AG09309 (cell line): ENCODE measurements around the gene SPANXA2.
"Not testable (repeated sequence)": the region's sequence is repeated elsewhere in the genome, so short reads cannot be mapped to it uniquely, and the experiment has no call there.

ENCODE experiments used
- DNase-seq: peaks from one replicate; pipeline ENCODE4 v3.0.0-alpha.2; 2010; ENCODE audit warnings: low read depth
- H3K4me3 ChIP-seq: 2 replicates; pipeline ENCODE4 v1.5.1; 2011; ENCODE audit warnings: mild to moderate bottlenecking, low read depth, low read length, moderate library complexity; ENCODE audit not compliant: control insufficient read depth
- CTCF ChIP-seq: IDR thresholded peaks from 2 replicates; pipeline ENCODE4 v1.5.1; 2011; ENCODE audit warnings: mild to moderate bottlenecking, low read depth, low read length, inconsistent platforms; ENCODE audit not compliant: insufficient read depth, control insufficient read depth; ENCODE audit errors: missing control alignments

Gene SPANXA2, protein sequence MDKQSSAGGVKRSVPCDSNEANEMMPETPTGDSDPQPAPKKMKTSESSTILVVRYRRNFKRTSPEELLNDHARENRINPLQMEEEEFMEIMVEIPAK

GRCh38 chrX:141589408-141589807 lies at the start of gene SPANXA2:
TSS of gene SPANXA2 (plus strand) at chrX:141589708. CDS start at chrX:141589768, 60 bp downstream.
- not testable (repeated sequence) for H3K4me3 ChIP-seq, DNase-seq

DNA sequence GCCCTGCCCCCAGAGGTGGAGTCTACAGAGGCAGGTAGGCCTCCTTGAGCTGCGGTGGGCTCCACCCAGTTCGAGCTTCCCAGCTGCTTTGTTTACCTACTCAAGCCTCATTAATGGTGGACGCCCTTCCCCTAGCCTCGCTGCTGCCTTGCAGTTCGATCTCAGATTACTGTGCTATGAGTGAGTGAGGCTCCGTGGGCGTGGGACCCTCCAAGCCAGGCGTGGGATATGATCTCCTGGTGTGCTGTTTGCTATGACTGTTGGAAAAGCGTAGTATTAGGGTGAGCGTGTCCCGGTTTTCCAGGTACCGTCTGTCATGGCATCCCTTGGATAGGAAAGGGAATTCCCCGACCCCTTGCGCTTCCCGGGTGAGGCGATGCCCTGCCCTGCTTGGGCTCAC lies 47.0 kb upstream of the SPANXA2 start:
- not testable (repeated sequence) for H3K4me3 ChIP-seq, DNase-seq

DNA sequence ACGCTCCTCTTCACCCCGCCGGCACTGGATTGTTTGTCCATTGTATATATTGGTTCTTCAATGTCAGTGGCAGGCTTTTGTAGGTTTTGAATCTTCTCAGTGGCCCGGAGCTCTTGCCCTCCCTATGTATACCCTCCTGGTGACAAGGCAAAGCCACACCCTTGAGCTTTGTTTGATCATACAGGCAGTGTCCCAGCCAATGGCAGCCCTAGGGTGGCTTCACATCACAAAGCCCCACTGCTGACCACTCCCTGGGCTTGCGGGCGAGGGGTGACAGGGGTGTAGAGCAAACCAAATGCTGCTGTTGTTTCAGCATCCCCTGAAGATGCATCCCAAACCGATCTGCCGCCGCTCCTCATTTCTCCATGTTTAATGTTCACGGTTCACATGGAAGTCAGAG lies 4.9 kb upstream of the SPANXA2 start, which contains the start of gene SPANXA1:
Gene SPANXA1, minus strand, starts transcription at position 101 of the 400 bp plus-strand sequence. Its CDS starts 60 bp downstream, at position 41.
- DNase-seq, H3K4me3 ChIP-seq: not testable (repeated sequence)

DNA sequence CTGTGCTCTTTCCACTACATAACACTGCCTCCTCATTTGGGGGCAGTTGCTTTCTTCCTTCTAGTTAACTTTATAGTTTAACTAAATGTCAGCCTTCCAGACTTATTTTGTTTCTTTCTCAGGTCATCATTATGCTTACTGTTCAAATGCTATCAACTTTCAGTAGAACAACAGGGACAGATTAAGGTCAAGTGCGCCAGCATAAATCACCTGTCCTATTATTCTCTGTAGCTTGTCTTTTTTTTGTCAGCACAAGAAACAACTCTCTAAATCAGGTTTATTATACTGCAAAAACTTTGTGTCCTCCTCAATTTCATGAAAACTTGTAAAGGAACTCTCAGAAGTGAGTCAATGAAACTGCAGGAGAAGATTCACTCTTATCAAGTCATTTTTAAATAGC lies 19.6 kb downstream of the SPANXA2 start:
- DNase-seq = no peak
- no peak overlapping the region for H3K4me3 ChIP-seq
- TF ChIP-seq CTCF = no peak

- DNase-seq = no peak
- no peak overlapping the region for H3K4me3 ChIP-seq
- no peak for TF ChIP-seq CTCF
These were observed 29.8 kb downstream of the SPANXA2 start for GRCh38 chrX:141619336-141619735.

DNA sequence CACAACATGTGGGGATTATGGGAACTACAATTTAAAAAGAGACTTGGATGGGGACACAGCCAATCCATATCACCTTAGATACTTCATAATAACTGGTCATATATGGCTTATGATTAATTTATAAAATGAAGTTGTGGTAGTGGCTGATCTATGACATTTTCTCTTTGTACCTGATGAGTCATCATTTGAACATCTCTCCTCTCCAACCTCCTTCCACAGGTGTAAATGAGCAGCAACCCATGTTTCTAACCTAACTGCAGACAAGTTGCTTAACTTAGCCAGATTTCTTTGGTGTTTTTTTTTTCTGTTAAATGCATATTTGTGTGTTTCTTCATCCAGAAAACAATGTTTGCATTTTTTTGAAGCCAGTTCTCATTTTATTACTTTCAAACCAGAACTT lies 42.6 kb downstream of the SPANXA2 start:
- no peak for DNase-seq
- TF ChIP-seq CTCF = no peak
- H3K4me3 ChIP-seq = no peak overlapping the region

DNA sequence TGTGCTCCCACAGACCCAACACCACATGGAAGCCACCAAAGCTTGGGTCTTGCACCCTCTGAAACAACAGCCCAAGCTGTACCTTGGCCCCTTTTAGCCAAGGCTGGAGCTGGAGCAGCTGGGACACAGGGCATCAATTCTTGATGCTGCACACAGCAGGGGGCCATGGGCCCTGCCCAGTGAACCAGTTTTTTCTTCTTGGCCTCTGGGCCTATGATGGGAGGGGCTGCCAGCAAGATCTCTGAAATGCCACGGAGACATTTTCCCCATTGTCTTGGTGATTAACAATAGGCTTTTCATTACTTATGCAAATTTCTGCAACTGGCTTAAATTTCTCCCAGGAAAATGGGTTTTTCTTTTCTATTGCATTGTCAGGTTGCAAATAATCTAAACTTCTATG lies 49.0 kb downstream of the SPANXA2 start:
- H3K4me3 ChIP-seq = no peak overlapping the region
- DNase-seq = no peak
- TF ChIP-seq CTCF = no peak
